ENCODE data around the gene RITA1. TPM values are rescaled to one million over a fixed set of nuclear protein-coding genes. Genes with fewer than 3 reads are reported as not detected.

Gene RITA1
- polyA plus RNA-seq, 2 of the 4 experiments (the other 2 are of a cell fraction): 18.6 to 20.5 TPM

GRCh38 chr12:113207613-113208040 lies 22.1 kb downstream of the RITA1 start:
- Histone ChIP-seq H3K9me3 (no peaks in the 10 kb centered on the region), H3K4me1 (no peaks in the 10 kb centered on the region), H3K4me2 (no peak overlapping the region), H3K4me3 (no peak overlapping the region), H3K27ac (no peak overlapping the region)
- no peak for DNase-seq (ENCODE audit: low read depth in 1 of 2, low spot score in 1 of 2)
- CTCF ChIA-PET: interaction anchor here (0.8 to 1.7 kb wide), 2 partner anchors 10 to 218 kb away, joined by 3 to 4 read pairs; no protein-coding TSS in a partner anchor
- no peak for ATAC-seq
- no peak for FAIRE-seq
- WGBS (ENCODE audit: missing lambda C conversion rate): 60% methylated on average over 6 of the region's 6 CpGs
- TF ChIP-seq KDM1A (IDR thresholded peaks at IDR 0.05; ENCODE audit: low read depth): no peak
- TF ChIP-seq PBX3 (IDR thresholded peaks at IDR 0.05): no peak
- no peak for TF ChIP-seq KDM5A (IDR thresholded peaks at IDR 0.05)
- no peak for TF ChIP-seq RNF2 (IDR thresholded peaks at IDR 0.05; ENCODE audit: borderline replicate concordance, low read depth)
- no peak for TF ChIP-seq RFX5 (IDR thresholded peaks at IDR 0.05)
- TF ChIP-seq HEYL (CRISPR knock-in tag; IDR thresholded peaks at IDR 0.05): no peak
- TF ChIP-seq, protein P1, sequence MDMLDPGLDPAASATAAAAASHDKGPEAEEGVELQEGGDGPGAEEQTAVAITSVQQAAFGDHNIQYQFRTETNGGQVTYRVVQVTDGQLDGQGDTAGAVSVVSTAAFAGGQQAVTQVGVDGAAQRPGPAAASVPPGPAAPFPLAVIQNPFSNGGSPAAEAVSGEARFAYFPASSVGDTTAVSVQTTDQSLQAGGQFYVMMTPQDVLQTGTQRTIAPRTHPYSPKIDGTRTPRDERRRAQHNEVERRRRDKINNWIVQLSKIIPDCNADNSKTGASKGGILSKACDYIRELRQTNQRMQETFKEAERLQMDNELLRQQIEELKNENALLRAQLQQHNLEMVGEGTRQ (IDR thresholded peaks at IDR 0.05): no peak
- TF ChIP-seq FOSL2 (IDR thresholded peaks at IDR 0.05): no peak
- no peak for TF ChIP-seq FOSL2 (CRISPR knock-in tag; IDR thresholded peaks at IDR 0.05)
- no peak for TF ChIP-seq CBX2 (IDR thresholded peaks at IDR 0.05; ENCODE audit: borderline replicate concordance, low read depth)
- no peak for TF ChIP-seq PHF8 (IDR thresholded peaks at IDR 0.05; ENCODE audit: borderline replicate concordance, low read depth)
- TF ChIP-seq EHMT2 (IDR thresholded peaks at IDR 0.05; ENCODE audit: low read depth): no peak
- no peak for TF ChIP-seq SREBF2 (IDR thresholded peaks at IDR 0.05)
- no peak for TF ChIP-seq JUN (IDR thresholded peaks at IDR 0.05)
- TF ChIP-seq ZSCAN20 (CRISPR knock-in tag; IDR thresholded peaks at IDR 0.05): no peak
- TF ChIP-seq HES2 (IDR thresholded peaks at IDR 0.05): no peak
- no peak for TF ChIP-seq RAD21 (conservative IDR thresholded peaks at IDR 0.05 in 1 of 2, IDR thresholded peaks at IDR 0.05 in 1 of 2)
- no peak for TF ChIP-seq EHF (CRISPR knock-in tag; IDR thresholded peaks at IDR 0.05)
- TF ChIP-seq, protein P2, sequence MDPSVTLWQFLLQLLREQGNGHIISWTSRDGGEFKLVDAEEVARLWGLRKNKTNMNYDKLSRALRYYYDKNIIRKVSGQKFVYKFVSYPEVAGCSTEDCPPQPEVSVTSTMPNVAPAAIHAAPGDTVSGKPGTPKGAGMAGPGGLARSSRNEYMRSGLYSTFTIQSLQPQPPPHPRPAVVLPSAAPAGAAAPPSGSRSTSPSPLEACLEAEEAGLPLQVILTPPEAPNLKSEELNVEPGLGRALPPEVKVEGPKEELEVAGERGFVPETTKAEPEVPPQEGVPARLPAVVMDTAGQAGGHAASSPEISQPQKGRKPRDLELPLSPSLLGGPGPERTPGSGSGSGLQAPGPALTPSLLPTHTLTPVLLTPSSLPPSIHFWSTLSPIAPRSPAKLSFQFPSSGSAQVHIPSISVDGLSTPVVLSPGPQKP (IDR thresholded peaks at IDR 0.05; ENCODE audit: low read depth, low read length): no peak
- no peak for TF ChIP-seq NPAS2 (CRISPR knock-in tag; IDR thresholded peaks at IDR 0.05; ENCODE audit: borderline replicate concordance)
- TF ChIP-seq EP300 (IDR thresholded peaks at IDR 0.05): no peak
- POLR2A ChIA-PET: no interaction called here

DNA sequence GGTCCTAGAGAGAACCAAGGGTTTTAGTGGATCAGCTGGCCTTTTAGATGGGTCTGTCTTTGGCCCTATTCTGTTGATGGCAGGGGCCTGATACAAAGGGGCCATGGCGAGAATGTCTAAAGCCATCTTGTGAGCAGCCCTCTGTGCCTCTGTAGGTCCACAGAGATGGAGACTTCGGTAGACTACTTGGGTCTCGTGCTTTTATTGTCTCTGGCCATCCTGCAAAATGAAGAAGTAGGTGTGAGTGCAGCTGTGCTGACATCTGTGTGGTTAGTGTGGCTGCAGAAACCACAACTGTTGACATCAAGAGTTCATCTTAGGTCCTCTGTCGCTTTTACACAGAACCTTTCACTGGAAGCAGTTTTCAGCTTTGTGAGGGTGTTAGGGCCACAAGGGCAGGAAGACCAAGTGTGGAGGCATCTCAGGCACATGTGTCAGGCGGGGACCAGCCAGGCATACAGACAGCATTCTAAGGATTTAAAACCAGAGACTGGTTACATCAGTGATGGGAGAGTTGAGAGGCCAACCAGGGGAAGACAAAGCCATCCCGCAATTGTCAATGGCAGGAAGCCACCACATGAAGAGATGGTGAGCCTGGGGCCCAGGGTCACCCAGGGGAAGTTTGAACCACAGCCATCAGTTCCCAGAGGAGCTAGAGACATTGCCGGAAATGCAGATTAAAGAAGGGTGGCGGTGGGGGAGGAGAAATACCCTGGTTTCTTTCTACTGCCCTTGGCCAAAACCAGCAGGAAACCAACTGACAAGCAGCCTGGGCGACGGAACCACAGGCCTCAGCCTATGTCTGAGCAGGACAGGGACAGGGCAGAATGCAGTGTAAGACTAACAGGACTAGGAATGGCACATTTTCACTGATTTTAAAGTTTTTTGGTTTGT lies 22.8 kb downstream of the RITA1 start:
- ChIA-PET CTCF (interaction anchor here (0.8 to 2.1 kb wide), 3 partner anchors 11 to 217 kb away, joined by 3 to 6 read pairs (median 4); no protein-coding TSS in a partner anchor), POLR2A (no interaction called here)
- TF ChIP-seq EHF (CRISPR knock-in tag; IDR thresholded peaks at IDR 0.05) (no peak), HEYL (CRISPR knock-in tag; IDR thresholded peaks at IDR 0.05) (no peak), ESRRA (IDR thresholded peaks at IDR 0.05; ENCODE audit: borderline replicate concordance, low read length) (no peak), FOSL2 (IDR thresholded peaks at IDR 0.05) (no peak), FOSL2 (CRISPR knock-in tag; IDR thresholded peaks at IDR 0.05) (no peak), ATOH8 (CRISPR knock-in tag; IDR thresholded peaks at IDR 0.05; ENCODE audit: low read depth) (no peak), RARB (CRISPR knock-in tag; IDR thresholded peaks at IDR 0.05) (no peak), BCL3 (IDR thresholded peaks at IDR 0.05) (no peak), JUNB (IDR thresholded peaks at IDR 0.05) (no peak), KDM5A (IDR thresholded peaks at IDR 0.05) (no peak), HOXB5 (CRISPR knock-in tag; IDR thresholded peaks at IDR 0.05) (no peak), NPAS2 (CRISPR knock-in tag; IDR thresholded peaks at IDR 0.05; ENCODE audit: borderline replicate concordance) (no peak), SMC3 (IDR thresholded peaks at IDR 0.05) (no peak), ZNF302 (CRISPR knock-in tag; IDR thresholded peaks at IDR 0.05) (no peak)
- TF ChIP-seq, protein P3, sequence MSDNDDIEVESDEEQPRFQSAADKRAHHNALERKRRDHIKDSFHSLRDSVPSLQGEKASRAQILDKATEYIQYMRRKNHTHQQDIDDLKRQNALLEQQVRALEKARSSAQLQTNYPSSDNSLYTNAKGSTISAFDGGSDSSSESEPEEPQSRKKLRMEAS (IDR thresholded peaks at IDR 0.05): no peak
- DNase-seq (ENCODE audit: low read depth in 1 of 2, low spot score in 1 of 2) (no peak), FAIRE-seq (no peak), ATAC-seq (no peak)
- Histone ChIP-seq H3K4me1 (no peaks in the 10 kb centered on the region), H3K4me3 (no peak overlapping the region), H3K4me2 (no peak overlapping the region), H3K9me3 (no peaks in the 10 kb centered on the region), H3K27ac (no peak overlapping the region)
- 92% methylated on average over 10 of the region's 10 CpGs for WGBS (ENCODE audit: missing lambda C conversion rate)
